Ovary (tissue), 9 donors: ENCODE results near the gene CSNK2A2. TPM values are rescaled to one million over a fixed set of nuclear protein-coding genes. Genes with fewer than 3 reads are reported as not detected.

Experiments used
- DNase-seq, 5 donors: peaks; one replicate each; pipeline ENCODE4 v3.0.0-alpha.2; 2019 to 2020
- H3K27ac ChIP-seq, 2 donors: fragments of 200-600 bp; one replicate each; pipeline versions ENCODE4 v1.5.1 to v1.8.0; 2019 to 2022
- H3K27me3 ChIP-seq: fragments of 200-600 bp; one replicate; pipeline ENCODE4 v1.8.0; 2022
- H3K36me3 ChIP-seq: fragments of 200-600 bp; sonication (generic); one replicate; pipeline ENCODE4 v1.5.1; 2019
- H3K4me1 ChIP-seq: one replicate; pipeline ENCODE4 v1.8.1; 2013; ENCODE audit warnings: mild to moderate bottlenecking, moderate library complexity; ENCODE audit not compliant: insufficient read depth
- H3K4me3 ChIP-seq: fragments of 200-600 bp; sonication (generic); one replicate; pipeline ENCODE4 v1.5.1; 2017
- H3K9me3 ChIP-seq, 2 donors: fragments of 200-600 bp in 1 of 2; sonication (generic) in 1 of 2; one replicate each; pipeline versions ENCODE4 v1.5.1 to v1.8.1; 2013 to 2019; ENCODE audit warnings: mild to moderate bottlenecking in 1 of 2, moderate library complexity in 1 of 2
- CTCF ChIP-seq, 3 donors: fragments of 450-650 bp in 2 of 3; fragments of 200-600 bp in 1 of 3; IDR thresholded peaks; one replicate each; pipeline versions ENCODE4 v1.5.1 to v1.8.0; 2016 to 2022; ENCODE audit warnings: antibody characterized with exemption in 3 of 3, mild to moderate bottlenecking in 1 of 3
- EP300 ChIP-seq: sonication (generic); formaldehyde crosslinking; IDR thresholded peaks from one replicate; pipeline ENCODE4 v1.6.1; 2017; ENCODE audit warnings: antibody characterized with exemption
- POLR2A ChIP-seq: fragments of 450-650 bp; IDR thresholded peaks from one replicate; pipeline ENCODE4 v1.6.1; 2017; ENCODE audit warnings: antibody characterized with exemption, mild to moderate bottlenecking, moderate library complexity
- WGBS, 3 donors: extraction: QIAGEN DNeasy Blood & Tissue Kit in 1 of 3; methylation state at CpG; one replicate each; pipeline versions ENCODE4 v1.1.5 to v1.1.7; 2013 to 2017; 5-methylcytosine and 5-hydroxymethylcytosine counted together
- intact Hi-C, 4 donors: fragments of 100-400 bp; cut with DNase I; formaldehyde crosslinking; loops; one replicate each; pipeline versions ENCODE4 v1.11.0 to v1.15.1; 2022 to 2023
- polyA plus RNA-seq, 2 donors: library from polyadenylated mRNA; stranded (reverse); fragments of 200-250 nt in 1 of 2; fragments of 350-450 nt in 1 of 2; fragmentation: Illumina TruSeq in 1 of 2; extraction: RNeasy Lipid Tissue Mini Kit (QIAGEN cat#74804) in 1 of 2; gene quantifications; one replicate each; pipeline ENCODE4 v1.2.3, GENCODE V29; 2013 to 2014
- total RNA-seq, 7 donors: library from RNA; depleted of rRNA in 2 of 7; stranded (reverse); fragments of >200 nt in 2 of 7; fragmentation: NEBNext Ultra II Directional in 3 of 7; extraction: Animal tissue kit (Norgen Biotek cat#: 25700) in 3 of 7; gene quantifications; one replicate each; pipeline versions ENCODE4 v1.1.0 to v1.2.4, GENCODE V29; 2016 to 2023
- donor health status: DM: no; HTN: no; CAD: no; lungs with moderate emphysema.
- donor health status: DM: no; HTN: no; CAD: no.
- donor health status: Bipolar disorder and iron deficiency.
- donor health status: DM: yes; HTN: yes; CAD: no.
- donor health status: DM: no; HTN: no; CAD: no.
- donor health status: DM: yes; HTN: yes; CAD: no.

Gene CSNK2A2
- total and polyA plus RNA-seq, 9 donors, result 23.1 to 95.6 (median 58.1) TPM

- no peak for TF ChIP-seq POLR2A
- TF ChIP-seq CTCF (IDR thresholded peaks at IDR 0.05), result no peak
- TF ChIP-seq EP300, result no peak
- WGBS, 3 donors, result 94 to 98% (median 98%) methylated on average over 2 of the region's 2 CpGs
- no peaks in the 10 kb centered on the region for H3K27me3 ChIP-seq
- DNase-seq, result no peak
- intact Hi-C loops, result no loop called here
- no peak overlapping the region for H3K4me3 ChIP-seq
- H3K27ac ChIP-seq, result no peak overlapping the region
- H3K4me1 ChIP-seq, result no peaks in the 10 kb centered on the region
- H3K36me3 ChIP-seq, result no peaks in the 10 kb centered on the region
- no peaks in the 10 kb centered on the region for H3K9me3 ChIP-seq
Observed at GRCh38 chr16:58170223-58170622, 27.7 kb downstream of the CSNK2A2 start.

GRCh38 chr16:58160855-58161254 lies 37.1 kb downstream of the CSNK2A2 start:
- TF ChIP-seq CTCF (IDR thresholded peaks at IDR 0.05) (no peak), EP300 (no peak), POLR2A (no peak)
- no peaks in the 10 kb centered on the region for H3K4me1 ChIP-seq
- H3K27me3 ChIP-seq, result no peaks in the 10 kb centered on the region
- H3K27ac ChIP-seq, result no peak overlapping the region
- no peak for DNase-seq
- H3K4me3 ChIP-seq, result no peak overlapping the region
- intact Hi-C loops, result no loop called here
- H3K9me3 ChIP-seq, result no peaks in the 10 kb centered on the region
- WGBS, 3 donors, result 70 to 93% (median 71%) methylated on average over 3 of the region's 3 CpGs
- H3K36me3 ChIP-seq, result no peaks in the 10 kb centered on the region

- Histone ChIP-seq H3K4me1 (no peaks in the 10 kb centered on the region), H3K27me3 (no peaks in the 10 kb centered on the region), H3K36me3 (no peaks in the 10 kb centered on the region), H3K9me3 (no peaks in the 10 kb centered on the region), H3K27ac (no peak overlapping the region), H3K4me3 (no peak overlapping the region)
- whole genome bisulfite sequencing, 3 donors, result 54 to 82% (median 75%) methylated on average over 3 of the region's 3 CpGs
- DNase-seq, result no peak
- no peak for TF ChIP-seq POLR2A
- TF ChIP-seq CTCF (IDR thresholded peaks at IDR 0.05), result no peak
- TF ChIP-seq EP300, result no peak
- intact Hi-C loops, result no loop called here
Observed at GRCh38 chr16:58158725-58159124, 39.2 kb downstream of the CSNK2A2 start.

GRCh38 chr16:58157951-58158540 lies 39.9 kb downstream of the CSNK2A2 start:
- intact Hi-C loops, result no loop called here
- DNase-seq, result no peak
- Histone ChIP-seq H3K4me3 (no peak overlapping the region), H3K36me3 (no peaks in the 10 kb centered on the region), H3K9me3 (no peaks in the 10 kb centered on the region), H3K27me3 (no peaks in the 10 kb centered on the region), H3K27ac (no peak overlapping the region), H3K4me1 (no peaks in the 10 kb centered on the region)
- WGBS, 3 donors, result 64 to 69% (median 66%) methylated on average over 29 of the region's 29 CpGs
- TF ChIP-seq POLR2A, result no peak
- TF ChIP-seq EP300, result no peak

GRCh38 chr16:58157239-58157638 lies 40.7 kb downstream of the CSNK2A2 start:
- Histone ChIP-seq H3K4me3 (no peak overlapping the region), H3K27me3 (no peaks in the 10 kb centered on the region), H3K4me1 (no peaks in the 10 kb centered on the region), H3K27ac (no peak overlapping the region), H3K36me3 (no peaks in the 10 kb centered on the region), H3K9me3 (no peaks in the 10 kb centered on the region)
- DNase-seq, result no peak
- 72 to 93% (median 79%) methylated on average over 2 of the region's 2 CpGs for WGBS, 3 donors
- intact Hi-C loops, result no loop called here
- TF ChIP-seq POLR2A (no peak), CTCF (IDR thresholded peaks at IDR 0.05) (no peak), EP300 (no peak)
